Activated CD4-positive, alpha-beta T cell treated with anti-CD3 and anti-CD28 coated beads for 48 hours (primary cell): Measurements from ENCODE around the gene ABHD11.

Experiments
- DNase-seq: peaks from one replicate; pipeline ENCODE4 v3.0.0-alpha.2; 2020

Gene ABHD11

DNA sequence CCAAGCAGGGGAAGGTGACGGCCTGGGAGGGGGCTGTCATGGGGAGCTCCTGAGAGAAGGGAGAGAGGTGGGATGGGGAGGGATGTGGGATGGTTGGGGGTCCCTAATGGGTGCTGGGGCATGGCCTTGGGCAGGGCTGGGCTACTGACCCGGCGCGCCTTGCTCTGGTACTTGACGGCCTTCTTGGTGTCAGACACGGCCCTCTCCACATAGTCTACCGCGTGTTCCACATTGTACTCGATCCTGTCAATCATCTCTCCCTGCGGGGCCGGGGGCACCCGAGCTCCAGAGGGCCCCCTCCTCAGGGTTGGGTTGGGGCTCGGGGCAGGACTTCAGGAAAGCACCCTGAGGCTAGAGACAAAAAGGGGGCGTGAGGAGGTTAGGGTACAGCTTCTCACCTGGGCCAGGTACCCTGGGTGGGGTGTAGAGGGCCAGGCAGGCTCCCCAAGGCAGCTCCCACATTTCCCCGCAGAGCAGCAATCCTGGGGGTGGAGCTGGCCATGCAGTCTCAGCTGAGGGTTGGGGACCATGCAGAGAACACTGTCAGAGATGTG, 37.9 kb downstream of the ABHD11 start:
- no peak for DNase-seq

DNA sequence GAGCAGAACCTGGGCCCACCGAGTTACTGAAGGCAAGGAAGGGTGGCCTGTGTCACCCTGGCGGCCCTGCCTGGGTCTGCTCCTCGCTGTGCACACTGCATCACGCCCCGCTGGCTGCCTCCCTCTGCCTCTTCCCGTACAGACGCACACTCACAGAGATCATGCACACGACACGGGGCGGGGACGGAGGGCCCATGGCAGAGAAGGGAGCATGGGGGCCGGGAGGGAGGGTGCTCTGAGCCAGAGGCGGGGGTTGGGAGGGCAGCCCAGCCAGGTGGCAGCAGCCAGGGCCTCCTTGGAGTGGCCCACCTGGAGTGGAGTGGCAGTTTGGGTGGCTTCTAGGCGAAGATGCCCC, 38.6 kb downstream of the ABHD11 start:
- DNase-seq, result no peak

GRCh38 chr7:73699370-73700068, 39.1 kb downstream of the ABHD11 start:
- DNase-seq, result no peak

GRCh38 chr7:73698410-73698809, 40.2 kb downstream of the ABHD11 start:
- no peak for DNase-seq

- no peak for DNase-seq
Observed at GRCh38 chr7:73696372-73696771, 42.2 kb downstream of the ABHD11 start.

GRCh38 chr7:73690646-73691045, 48.0 kb downstream of the ABHD11 start:
- DNase-seq, result no peak

GRCh38 chr7:73688288-73688687, 50.3 kb downstream of the ABHD11 start:
- no peak for DNase-seq
